Naive thymus-derived CD4-positive, alpha-beta T cell (primary cell): ENCODE data around the gene CNOT2. TPM values are rescaled to one million over a fixed set of nuclear protein-coding genes. Genes with fewer than 3 reads are reported as not detected.

Experiments
- ATAC-seq: fragments of 150-1000 bp; cut with Tn5 transposase; 2 replicates; pipeline ENCODE4 v1.10.0; 2021; ENCODE audit warnings: mild to moderate bottlenecking, moderate library complexity
- CTCF ChIA-PET: fragments of 350-600 bp; sonication (Branson Sonifier 250); formaldehyde crosslinking; loops from one replicate; lab custom pipeline; 2021; ENCODE audit warnings: antibody characterized with exemption; lab: Charles Lee
- POLR2A ChIA-PET: fragments of 350-600 bp; sonication (Branson Sonifier 250); formaldehyde crosslinking; loops from one replicate; lab custom pipeline; 2021; ENCODE audit warnings: antibody characterized with exemption, inconsistent platforms; lab: Charles Lee
- DNase-seq, 9 donors: peaks; one replicate each; pipeline versions ENCODE4 v3.0.0 to v3.0.0-alpha.2; 2020 to 2022; ENCODE audit warnings: mixed read lengths in 1 of 9
- H3K27ac ChIP-seq: one replicate; pipeline ENCODE4 v1.7.0; 2013; ENCODE audit warnings: mild to moderate bottlenecking, low read depth, low read length, moderate library complexity
- H3K27me3 ChIP-seq, 2 donors: one replicate each; pipeline ENCODE4 v1.7.0; 2013; ENCODE audit warnings: low read length in 2 of 2, mild to moderate bottlenecking in 2 of 2, moderate library complexity in 2 of 2; ENCODE audit not compliant: control insufficient read depth in 2 of 2, insufficient read depth in 2 of 2
- H3K36me3 ChIP-seq, 3 experiments: 1 replicate in 2 of 3; 2 replicates in 1 of 3; pipeline ENCODE4 v1.7.0; 2013; ENCODE audit warnings: low read length in 3 of 3, mild to moderate bottlenecking in 3 of 3, moderate library complexity in 1 of 3; ENCODE audit not compliant: insufficient read depth in 3 of 3, control insufficient read depth in 2 of 3
- H3K4me1 ChIP-seq, 2 donors: one replicate each; pipeline ENCODE4 v1.7.0; 2013; ENCODE audit warnings: low read length in 2 of 2, mild to moderate bottlenecking in 2 of 2, moderate library complexity in 1 of 2; ENCODE audit not compliant: control insufficient read depth in 2 of 2, insufficient read depth in 2 of 2
- H3K4me3 ChIP-seq: 2 replicates; pipeline ENCODE4 v1.7.0; 2013; ENCODE audit warnings: mild to moderate bottlenecking, low read length
- H3K9me3 ChIP-seq, 3 experiments: 1 replicate in 2 of 3; 2 replicates in 1 of 3; pipeline ENCODE4 v1.7.0; 2013; ENCODE audit warnings: low read length in 3 of 3; ENCODE audit not compliant: control insufficient read depth in 2 of 3
- H3K27ac Mint-ChIP-seq, 9 donors: one replicate each; pipeline ENCODE4 v1.8.0; 2020 to 2022; ENCODE audit warnings: mixed read lengths in 9 of 9, mild to moderate bottlenecking in 8 of 9, moderate library complexity in 5 of 9, inconsistent platforms in 2 of 9
- H3K27me3 Mint-ChIP-seq, 5 donors: one replicate each; pipeline ENCODE4 v1.8.0; 2021 to 2022; ENCODE audit warnings: mixed read lengths in 5 of 5, mild to moderate bottlenecking in 1 of 5
- H3K36me3 Mint-ChIP-seq, 5 donors: one replicate each; pipeline ENCODE4 v1.8.0; 2020 to 2022; ENCODE audit warnings: mixed read lengths in 5 of 5, mild to moderate bottlenecking in 3 of 5, inconsistent platforms in 1 of 5
- H3K4me1 Mint-ChIP-seq, 7 donors: one replicate each; pipeline ENCODE4 v1.8.0; 2020 to 2022; ENCODE audit warnings: mixed read lengths in 7 of 7, mild to moderate bottlenecking in 3 of 7, inconsistent platforms in 1 of 7
- H3K4me3 Mint-ChIP-seq, 10 donors: one replicate each; pipeline ENCODE4 v1.8.0; 2020 to 2022; ENCODE audit warnings: mild to moderate bottlenecking in 10 of 10, mixed read lengths in 10 of 10, moderate library complexity in 6 of 10, inconsistent platforms in 2 of 10
- H3K9me3 Mint-ChIP-seq, 11 donors: one replicate each; pipeline ENCODE4 v1.8.0; 2020 to 2022; ENCODE audit warnings: mixed read lengths in 11 of 11, mild to moderate bottlenecking in 4 of 11, inconsistent platforms in 1 of 11, moderate library complexity in 1 of 11
- intact Hi-C, 2 donors: fragments of 100-400 bp; cut with micrococcal nuclease; formaldehyde crosslinking; loops; one replicate each; pipeline ENCODE4 v1.15.1; 2023
- polyA plus RNA-seq, 2 donors: library from polyadenylated mRNA; unstranded; fragments of 300-500 nt; fragmentation: Illumina TruSeq; gene quantifications; one replicate each; pipeline ENCODE4 v1.2.3, GENCODE V29; 2021
- total RNA-seq, 6 experiments: library from RNA in 5 of 6; stranded (reverse) in 5 of 6; gene quantifications; 1 replicate in 5 of 6; 2 replicates in 1 of 6; pipeline ENCODE4 v1.2.3 and lab custom pipeline; 2021 to 2026

CNOT2 gene
- total and polyA plus RNA-seq, 7 experiments from 2014 or later = 76.2 to 144 (median 116) TPM

DNA sequence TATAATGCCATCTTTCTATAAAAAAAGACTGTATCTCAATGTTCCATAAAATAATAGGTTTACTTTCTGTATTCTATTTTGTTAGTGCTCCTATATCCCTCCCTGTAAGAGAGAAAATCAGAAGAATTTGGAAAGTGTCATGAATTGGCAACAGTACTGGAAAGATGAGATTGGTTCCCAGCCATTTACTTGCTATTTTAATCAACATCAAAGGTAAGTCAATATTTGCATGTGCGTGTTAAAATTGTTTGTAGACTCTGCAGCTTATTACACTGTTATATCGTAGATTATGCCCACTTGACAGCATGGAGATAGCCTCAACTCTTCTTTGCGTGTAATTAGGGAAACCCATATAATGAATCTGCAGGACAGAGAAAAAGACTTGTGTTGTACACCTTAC lies 156.9 kb downstream of the CNOT2 start:
- peaks cover 0 to 45% (median 27%) of the 10 kb centered on the region in 5 donors for H3K36me3 Mint-ChIP-seq
- H3K4me1 Mint-ChIP-seq = no peaks in the 10 kb centered on the region
- Histone ChIP-seq H3K36me3 (peaks cover 0 to 7% (median 0%) of the 10 kb centered on the region in 3 experiments), H3K9me3 (no peaks in the 10 kb centered on the region), H3K4me3 (no peak overlapping the region), H3K27me3 (no peaks in the 10 kb centered on the region), H3K4me1 (no peaks in the 10 kb centered on the region), H3K27ac (no peak overlapping the region)
- peaks cover 0 to 8% (median 0%) of the 10 kb centered on the region in 11 donors for H3K9me3 Mint-ChIP-seq
- no peak for ATAC-seq
- ChIA-PET CTCF (no interaction called here), POLR2A (no interaction called here)
- DNase-seq = no peak
- H3K27me3 Mint-ChIP-seq = no peaks in the 10 kb centered on the region
- intact Hi-C loops = no loop called here
- no peak overlapping the region for H3K27ac Mint-ChIP-seq
- no peak overlapping the region for H3K4me3 Mint-ChIP-seq

DNA sequence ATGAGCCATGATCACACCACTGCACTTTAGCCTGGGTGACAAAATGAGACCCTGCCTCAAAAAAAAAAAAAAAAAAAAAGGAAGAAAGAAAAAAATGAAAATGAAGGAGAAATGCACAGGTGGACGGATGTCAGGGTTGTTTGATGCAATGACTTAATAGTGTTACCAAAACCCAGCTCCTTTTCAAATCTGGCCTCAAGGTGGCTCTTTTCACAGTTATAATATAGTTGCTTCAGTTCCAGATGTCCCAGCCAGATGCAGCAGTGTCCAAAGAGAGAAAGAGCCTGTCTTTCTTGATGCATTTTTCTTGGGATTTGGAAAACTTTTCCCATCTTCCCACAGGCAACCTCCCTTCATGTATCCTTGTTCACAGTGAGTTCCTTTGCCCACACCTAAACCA lies 159.4 kb downstream of the CNOT2 start:
- no peak for DNase-seq
- Mint-ChIP-seq H3K27ac (no peak overlapping the region), H3K36me3 (peaks cover 0 to 58% (median 34%) of the 10 kb centered on the region in 5 donors), H3K4me3 (no peak overlapping the region), H3K27me3 (no peaks in the 10 kb centered on the region), H3K9me3 (peaks cover 0 to 8% (median 0%) of the 10 kb centered on the region in 11 donors), H3K4me1 (no peaks in the 10 kb centered on the region)
- Histone ChIP-seq H3K27me3 (no peaks in the 10 kb centered on the region), H3K4me3 (no peak overlapping the region), H3K4me1 (no peaks in the 10 kb centered on the region), H3K9me3 (no peaks in the 10 kb centered on the region), H3K27ac (no peak overlapping the region), H3K36me3 (peaks cover 0 to 7% (median 0%) of the 10 kb centered on the region in 3 experiments)
- POLR2A ChIA-PET = no interaction called here
- CTCF ChIA-PET = no interaction called here
- no peak for ATAC-seq
- intact Hi-C loops = no loop called here

DNA sequence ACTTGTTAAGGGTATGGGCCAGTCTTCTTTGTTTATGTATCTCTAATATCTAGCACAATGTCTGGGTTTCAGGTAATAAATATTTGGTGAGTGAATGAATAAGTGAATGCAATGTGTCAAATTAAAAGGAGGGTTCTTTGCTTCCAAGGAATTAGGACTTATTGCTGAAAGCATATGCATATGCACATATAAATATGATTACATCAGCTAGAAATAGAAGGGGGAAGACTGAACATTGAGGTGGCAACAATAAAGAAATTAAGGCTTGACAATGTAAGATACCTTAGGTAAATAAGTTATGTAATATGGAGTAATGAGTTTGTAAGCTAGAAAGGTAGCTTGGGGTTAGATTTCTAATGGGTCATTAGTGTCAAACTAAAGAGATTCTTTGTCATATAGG lies 160.6 kb downstream of the CNOT2 start:
- Mint-ChIP-seq H3K4me1 (no peaks in the 10 kb centered on the region), H3K27me3 (no peaks in the 10 kb centered on the region), H3K4me3 (no peak overlapping the region), H3K36me3 (peaks cover 0 to 57% (median 35%) of the 10 kb centered on the region in 5 donors), H3K27ac (no peak overlapping the region), H3K9me3 (peaks cover 0 to 8% (median 0%) of the 10 kb centered on the region in 11 donors)
- no peak for DNase-seq
- ATAC-seq = no peak
- H3K4me1 ChIP-seq = no peaks in the 10 kb centered on the region
- POLR2A ChIA-PET = no interaction called here
- no peak overlapping the region for H3K27ac ChIP-seq
- intact Hi-C loops = no loop called here
- no peaks in the 10 kb centered on the region for H3K27me3 ChIP-seq
- no peak overlapping the region for H3K4me3 ChIP-seq
- CTCF ChIA-PET = no interaction called here
- H3K36me3 ChIP-seq = peaks cover 0 to 7% (median 0%) of the 10 kb centered on the region in 3 experiments
- H3K9me3 ChIP-seq = no peaks in the 10 kb centered on the region

Other genes starting within 250 kb of the CNOT2 start
- 1 to 10 TPM in 3 of 5 experiments, under 1 TPM in 2; 0.31 to 1.9 (median 1.4) TPM for gene KCNMB4, start 122.9 kb downstream of the CNOT2 start, total RNA-seq
- gene KCNMB4, start 122.9 kb downstream of the CNOT2 start, polyA plus RNA-seq = 1 to 10 TPM; 1.1 to 1.7 TPM